ENCODE results near the gene DNAJC3.
"Not testable (repeated sequence)": the region's sequence is repeated elsewhere in the genome, so short reads cannot be mapped to it uniquely, and the experiment has no call there.

Gene DNAJC3

GRCh38 chr13:95788100-95788463 is 111.1 kb downstream of the DNAJC3 start:
- TF ChIP-seq POLR2AphosphoS5 (IDR thresholded peaks at IDR 0.05; ENCODE audit: borderline replicate concordance, low read depth, low read length) (no peak), FOXP2 (optimal IDR thresholded peaks at IDR 0.05; ENCODE audit: control extremely low read depth, extremely low read length, insufficient read depth) (no peak), EZH2 (IDR thresholded peaks at IDR 0.05) (no peak)
- Histone ChIP-seq H3K36me3 (ENCODE audit: insufficient read depth, low read length) (no peaks in the 10 kb centered on the region), H3K4me3 (no peak overlapping the region), H3K9me3 (ENCODE audit: low read depth, low read length) (no peaks in the 10 kb centered on the region), H3K9ac (ENCODE audit: insufficient read length) (no peak overlapping the region), H3K27ac (no peak overlapping the region)
- no peak for DNase-seq (ENCODE audit: low read depth, low spot score)

- not testable (repeated sequence) for H3K36me3 ChIP-seq (ENCODE audit: insufficient read depth, low read length); H3K9ac ChIP-seq (ENCODE audit: insufficient read length); DNase-seq (ENCODE audit: low read depth, low spot score); H3K4me3 ChIP-seq; H3K9me3 ChIP-seq (ENCODE audit: low read depth, low read length); H3K27ac ChIP-seq
Observed at GRCh38 chr13:95789315-95789714, 112.4 kb downstream of the DNAJC3 start.

GRCh38 chr13:95791084-95791722 is 114.3 kb downstream of the DNAJC3 start:
- DNase-seq (ENCODE audit: low read depth, low spot score): no peak
- Histone ChIP-seq H3K9me3 (ENCODE audit: low read depth, low read length) (no peaks in the 10 kb centered on the region), H3K4me3 (no peak overlapping the region), H3K9ac (ENCODE audit: insufficient read length) (no peak overlapping the region), H3K27ac (no peak overlapping the region), H3K36me3 (ENCODE audit: insufficient read depth, low read length) (no peaks in the 10 kb centered on the region)
- TF ChIP-seq POLR2AphosphoS5 (IDR thresholded peaks at IDR 0.05; ENCODE audit: borderline replicate concordance, low read depth, low read length): no peak
- no peak for TF ChIP-seq EZH2 (IDR thresholded peaks at IDR 0.05)
- no peak for TF ChIP-seq FOXP2 (optimal IDR thresholded peaks at IDR 0.05; ENCODE audit: control extremely low read depth, extremely low read length, insufficient read depth)

GRCh38 chr13:95793018-95793555 is 116.1 kb downstream of the DNAJC3 start:
- no peaks in the 10 kb centered on the region for H3K36me3 ChIP-seq (ENCODE audit: insufficient read depth, low read length)
- H3K9ac ChIP-seq (ENCODE audit: insufficient read length): no peak overlapping the region
- H3K27ac ChIP-seq: no peak overlapping the region
- no peak for DNase-seq (ENCODE audit: low read depth, low spot score)
- H3K4me3 ChIP-seq: no peak overlapping the region
- TF ChIP-seq EZH2 (IDR thresholded peaks at IDR 0.05) (no peak), FOXP2 (optimal IDR thresholded peaks at IDR 0.05; ENCODE audit: control extremely low read depth, extremely low read length, insufficient read depth) (no peak), POLR2AphosphoS5 (IDR thresholded peaks at IDR 0.05; ENCODE audit: borderline replicate concordance, low read depth, low read length) (no peak)
- H3K9me3 ChIP-seq (ENCODE audit: low read depth, low read length): no peaks in the 10 kb centered on the region

- Histone ChIP-seq H3K36me3 (ENCODE audit: insufficient read depth, low read length) (no peaks in the 10 kb centered on the region), H3K9ac (ENCODE audit: insufficient read length) (no peak overlapping the region)
- no peak for DNase-seq (ENCODE audit: low read depth, low spot score)
Observed at GRCh38 chr13:95793781-95794180, 116.8 kb downstream of the DNAJC3 start.

GRCh38 chr13:95797016-95797415 is 120.1 kb downstream of the DNAJC3 start:
- H3K27ac ChIP-seq: no peak overlapping the region
- no peaks in the 10 kb centered on the region for H3K36me3 ChIP-seq (ENCODE audit: insufficient read depth, low read length)
- DNase-seq (ENCODE audit: low read depth, low spot score): no peak
- TF ChIP-seq EZH2 (IDR thresholded peaks at IDR 0.05) (no peak), FOXP2 (optimal IDR thresholded peaks at IDR 0.05; ENCODE audit: control extremely low read depth, extremely low read length, insufficient read depth) (no peak), POLR2AphosphoS5 (IDR thresholded peaks at IDR 0.05; ENCODE audit: borderline replicate concordance, low read depth, low read length) (no peak)
- H3K9me3 ChIP-seq (ENCODE audit: low read depth, low read length): no peaks in the 10 kb centered on the region
- H3K4me3 ChIP-seq: no peak overlapping the region
- H3K9ac ChIP-seq (ENCODE audit: insufficient read length): no peak overlapping the region

More at GRCh38 chr13:95793781-95794180, 116.8 kb downstream of the DNAJC3 start:
- H3K27ac ChIP-seq: no peak overlapping the region
- H3K4me3 ChIP-seq: no peak overlapping the region
- H3K9me3 ChIP-seq (ENCODE audit: low read depth, low read length): no peaks in the 10 kb centered on the region
- TF ChIP-seq FOXP2 (optimal IDR thresholded peaks at IDR 0.05; ENCODE audit: control extremely low read depth, extremely low read length, insufficient read depth): no peak
- no peak for TF ChIP-seq EZH2 (IDR thresholded peaks at IDR 0.05)
- TF ChIP-seq POLR2AphosphoS5 (IDR thresholded peaks at IDR 0.05; ENCODE audit: borderline replicate concordance, low read depth, low read length): no peak

- Histone ChIP-seq H3K4me3 (no peak overlapping the region), H3K36me3 (ENCODE audit: insufficient read depth, low read length) (no peaks in the 10 kb centered on the region), H3K9ac (ENCODE audit: insufficient read length) (no peak overlapping the region), H3K9me3 (ENCODE audit: low read depth, low read length) (no peaks in the 10 kb centered on the region), H3K27ac (no peak overlapping the region)
- no peak for TF ChIP-seq FOXP2 (optimal IDR thresholded peaks at IDR 0.05; ENCODE audit: control extremely low read depth, extremely low read length, insufficient read depth)
- no peak for TF ChIP-seq POLR2AphosphoS5 (IDR thresholded peaks at IDR 0.05; ENCODE audit: borderline replicate concordance, low read depth, low read length)
- TF ChIP-seq EZH2 (IDR thresholded peaks at IDR 0.05): no peak
- no peak for DNase-seq (ENCODE audit: low read depth, low spot score)
Observed at GRCh38 chr13:95800436-95800835, 123.5 kb downstream of the DNAJC3 start.

GRCh38 chr13:95801825-95802224 is 124.9 kb downstream of the DNAJC3 start:
- Histone ChIP-seq H3K9ac (ENCODE audit: insufficient read length) (no peak overlapping the region), H3K9me3 (ENCODE audit: low read depth, low read length) (no peaks in the 10 kb centered on the region), H3K4me3 (no peak overlapping the region), H3K36me3 (ENCODE audit: insufficient read depth, low read length) (no peaks in the 10 kb centered on the region), H3K27ac (no peak overlapping the region)
- TF ChIP-seq FOXP2 (optimal IDR thresholded peaks at IDR 0.05; ENCODE audit: control extremely low read depth, extremely low read length, insufficient read depth) (no peak), EZH2 (IDR thresholded peaks at IDR 0.05) (no peak), POLR2AphosphoS5 (IDR thresholded peaks at IDR 0.05; ENCODE audit: borderline replicate concordance, low read depth, low read length) (no peak)
- DNase-seq (ENCODE audit: low read depth, low spot score): no peak

GRCh38 chr13:95805921-95806320 is 129.0 kb downstream of the DNAJC3 start:
- no peak overlapping the region for H3K9ac ChIP-seq (ENCODE audit: insufficient read length)
- H3K36me3 ChIP-seq (ENCODE audit: insufficient read depth, low read length): no peaks in the 10 kb centered on the region
- no peak overlapping the region for H3K27ac ChIP-seq
- H3K4me3 ChIP-seq: no peak overlapping the region
- no peak for TF ChIP-seq FOXP2 (optimal IDR thresholded peaks at IDR 0.05; ENCODE audit: control extremely low read depth, extremely low read length, insufficient read depth)
- no peak for TF ChIP-seq POLR2AphosphoS5 (IDR thresholded peaks at IDR 0.05; ENCODE audit: borderline replicate concordance, low read depth, low read length)
- TF ChIP-seq EZH2 (IDR thresholded peaks at IDR 0.05): no peak
- no peak for DNase-seq (ENCODE audit: low read depth, low spot score)
- no peaks in the 10 kb centered on the region for H3K9me3 ChIP-seq (ENCODE audit: low read depth, low read length)

Data from SK-N-MC (cell line).